CD8-positive, alpha-beta memory T cell (primary cell): ENCODE data around the gene GSE1. TPM values are rescaled to one million over a fixed set of nuclear protein-coding genes. Genes with fewer than 3 reads are reported as not detected.

Source experiments
- CTCF ChIA-PET: fragments of 350-600 bp; sonication (Branson Sonifier 250); formaldehyde crosslinking; loops from one replicate; lab custom pipeline; 2021; ENCODE audit warnings: antibody characterized with exemption; lab: Charles Lee
- POLR2A ChIA-PET: fragments of 350-600 bp; sonication (Branson Sonifier 250); formaldehyde crosslinking; loops from one replicate; lab custom pipeline; 2021; ENCODE audit warnings: antibody characterized with exemption; lab: Charles Lee
- DNase-seq, 5 donors: peaks; one replicate each; pipeline versions ENCODE4 v3.0.0 to v3.0.0-alpha.2; 2020 to 2022; ENCODE audit warnings: mixed read lengths in 1 of 5
- H3K27ac ChIP-seq: one replicate; pipeline ENCODE4 v1.7.0; 2013; ENCODE audit warnings: low read depth, mild to moderate bottlenecking, low read length, moderate library complexity
- H3K27me3 ChIP-seq: 2 replicates; pipeline ENCODE4 v1.7.0; 2013; ENCODE audit warnings: low read length, mild to moderate bottlenecking; ENCODE audit not compliant: insufficient read depth, poor library complexity, severe bottlenecking
- H3K36me3 ChIP-seq: 2 replicates; pipeline ENCODE4 v1.7.0; 2013; ENCODE audit warnings: mild to moderate bottlenecking, low read length, moderate library complexity; ENCODE audit not compliant: insufficient read depth
- H3K4me1 ChIP-seq: 2 replicates; pipeline ENCODE4 v1.7.0; 2013; ENCODE audit warnings: mild to moderate bottlenecking, low read length, moderate library complexity; ENCODE audit not compliant: insufficient read depth
- H3K4me3 ChIP-seq: 2 replicates; pipeline ENCODE4 v1.7.0; 2013; ENCODE audit warnings: mild to moderate bottlenecking, low read length
- H3K9me3 ChIP-seq: 2 replicates; pipeline ENCODE4 v1.7.0; 2013; ENCODE audit warnings: mild to moderate bottlenecking, low read length
- H3K27ac Mint-ChIP-seq, 8 donors: one replicate each; pipeline ENCODE4 v1.8.0; 2020 to 2021; ENCODE audit warnings: mixed read lengths in 8 of 8, mild to moderate bottlenecking in 6 of 8, inconsistent platforms in 3 of 8, moderate library complexity in 3 of 8
- H3K27me3 Mint-ChIP-seq, 2 donors: one replicate each; pipeline ENCODE4 v1.8.0; 2020 to 2021; ENCODE audit warnings: mixed read lengths in 2 of 2, mild to moderate bottlenecking in 1 of 2, moderate library complexity in 1 of 2
- H3K36me3 Mint-ChIP-seq, 3 donors: one replicate each; pipeline ENCODE4 v1.8.0; 2020 to 2021; ENCODE audit warnings: mixed read lengths in 3 of 3, inconsistent platforms in 1 of 3, mild to moderate bottlenecking in 1 of 3
- H3K4me1 Mint-ChIP-seq, 3 donors: one replicate each; pipeline ENCODE4 v1.8.0; 2020 to 2021; ENCODE audit warnings: mixed read lengths in 3 of 3, inconsistent platforms in 1 of 3, mild to moderate bottlenecking in 1 of 3
- H3K4me3 Mint-ChIP-seq, 7 donors: one replicate each; pipeline ENCODE4 v1.8.0; 2020 to 2021; ENCODE audit warnings: mixed read lengths in 7 of 7, mild to moderate bottlenecking in 6 of 7, moderate library complexity in 4 of 7, inconsistent platforms in 2 of 7
- H3K9me3 Mint-ChIP-seq, 5 donors: one replicate each; pipeline ENCODE4 v1.8.0; 2020 to 2022; ENCODE audit warnings: mixed read lengths in 5 of 5, mild to moderate bottlenecking in 3 of 5, moderate library complexity in 2 of 5, inconsistent platforms in 1 of 5
- polyA plus RNA-seq: library from polyadenylated mRNA; unstranded; fragments of 300-500 nt; fragmentation: Illumina TruSeq; gene quantifications from one replicate; pipeline ENCODE4 v1.2.3, GENCODE V29; 2021
- total RNA-seq, 2 experiments: library from RNA; stranded (reverse); gene quantifications; one replicate each; pipeline ENCODE4 v1.2.3, GENCODE V29; 2021

Gene GSE1
- total and polyA plus RNA-seq, 3 experiments from 2014 or later, result 5.5 to 28.5 (median 27.8) TPM

DNA sequence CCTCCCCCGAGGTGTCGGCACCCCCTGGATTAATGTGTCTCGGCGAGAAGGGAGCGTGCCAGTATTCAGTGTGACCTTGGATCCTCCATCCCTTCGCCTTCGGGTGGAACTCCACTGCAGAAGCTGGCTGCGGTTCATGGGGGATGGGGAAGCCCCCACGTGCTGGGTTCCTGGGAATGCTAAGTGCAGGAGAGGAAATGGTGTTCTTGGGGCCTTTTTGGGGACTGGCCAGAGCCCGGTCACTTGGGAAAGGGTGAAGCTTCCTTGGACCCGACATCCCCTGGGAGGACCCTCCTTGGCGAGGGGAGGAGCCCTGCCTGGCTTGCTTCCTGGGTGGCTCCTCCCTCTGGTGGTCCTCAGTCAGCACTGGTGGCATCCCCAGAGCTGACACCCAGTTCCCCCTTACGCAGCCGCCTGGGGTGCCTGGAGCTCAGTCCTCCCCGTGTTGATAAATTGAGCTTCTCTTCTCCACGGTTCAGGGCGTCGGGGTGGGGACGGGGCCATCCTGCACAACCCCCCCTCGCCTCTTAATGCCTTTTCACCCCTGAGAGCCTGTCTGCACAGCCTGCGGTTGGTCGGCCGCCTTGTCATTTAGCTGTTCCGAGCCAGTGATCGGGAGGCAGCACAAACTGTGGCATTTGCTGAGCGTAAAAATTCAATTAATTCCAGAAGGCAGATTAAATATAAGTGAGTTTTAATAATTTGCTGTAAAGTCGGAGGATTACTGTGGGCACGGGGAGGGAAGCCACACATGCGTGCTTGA lies 30.7 kb upstream of the GSE1 start:
- no peaks in the 10 kb centered on the region for H3K9me3 ChIP-seq
- Mint-ChIP-seq H3K4me3 (peak overlapping the region in 1 of 7 donors; percentile 40), H3K4me1 (peaks cover 28 to 74% (median 41%) of the 10 kb centered on the region in 3 donors), H3K36me3 (peaks cover 0 to 13% (median 5%) of the 10 kb centered on the region in 3 donors), H3K27ac (peak overlapping the region in 2 of 8 donors; percentile 17 to 77), H3K9me3 (no peaks in the 10 kb centered on the region), H3K27me3 (no peaks in the 10 kb centered on the region)
- no peak for DNase-seq
- peaks cover 5% of the 10 kb centered on the region for H3K4me1 ChIP-seq
- ChIA-PET CTCF (interaction anchor here (1.2 to 1.3 kb wide), 2 partner anchors 28 to 29 kb away, joined by 3 read pairs; no protein-coding TSS in a partner anchor), POLR2A (no interaction called here)
- H3K27ac ChIP-seq, result no peak overlapping the region
- no peak overlapping the region for H3K4me3 ChIP-seq
- no peaks in the 10 kb centered on the region for H3K36me3 ChIP-seq
- H3K27me3 ChIP-seq, result no peaks in the 10 kb centered on the region

DNA sequence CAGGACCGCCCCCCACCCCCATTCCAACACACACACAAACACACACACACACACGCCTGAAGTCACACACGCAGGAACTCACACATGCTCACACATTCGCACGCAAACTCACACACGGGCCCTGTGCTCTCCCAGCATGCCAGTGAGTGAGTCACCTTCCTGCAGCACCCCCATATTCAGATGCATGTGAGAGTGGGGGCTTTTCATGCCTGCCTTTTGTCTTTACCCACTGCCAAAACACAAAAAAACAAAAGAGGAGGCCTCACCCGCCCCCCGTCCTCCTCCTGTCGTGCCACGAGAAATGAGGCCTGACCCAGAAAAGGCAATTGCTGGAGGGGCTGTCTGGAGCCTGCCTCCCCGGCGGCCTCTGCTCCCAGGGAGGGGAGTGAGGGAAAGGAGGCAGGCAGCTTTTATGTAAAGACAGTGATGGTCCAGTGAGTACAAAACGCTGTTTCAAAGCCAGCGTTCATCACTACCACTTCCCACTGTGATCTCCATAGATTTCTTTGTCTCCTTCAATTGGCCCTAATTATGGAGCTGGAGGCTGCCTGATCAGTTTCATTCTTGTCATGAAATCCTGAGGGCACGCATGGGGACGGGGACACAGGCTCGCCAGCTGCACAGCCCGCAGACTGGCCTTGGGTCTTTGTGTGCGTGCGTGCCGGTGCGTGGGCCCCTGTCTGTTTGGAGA lies 29.5 kb upstream of the GSE1 start:
- H3K4me3 Mint-ChIP-seq, result peak overlapping the region in 2 of 7 donors; percentile 20 to 40
- no peaks in the 10 kb centered on the region for H3K27me3 ChIP-seq
- H3K4me1 Mint-ChIP-seq, result peaks cover 25 to 68% (median 38%) of the 10 kb centered on the region in 3 donors
- ChIA-PET CTCF (interaction anchor here (1.2 kb wide), 1 partner anchor 27 kb away, joined by 3 read pairs; no protein-coding TSS in a partner anchor), POLR2A (no interaction called here)
- H3K27ac ChIP-seq, result no peak overlapping the region
- peak overlapping the region in 3 of 8 donors; percentile 53 to 73 (median 73) for H3K27ac Mint-ChIP-seq
- peaks cover 0 to 10% (median 5%) of the 10 kb centered on the region in 3 donors for H3K36me3 Mint-ChIP-seq
- H3K9me3 Mint-ChIP-seq, result no peaks in the 10 kb centered on the region
- H3K36me3 ChIP-seq, result no peaks in the 10 kb centered on the region
- no peak overlapping the region for H3K4me3 ChIP-seq
- no peak for DNase-seq
- no peaks in the 10 kb centered on the region for H3K27me3 Mint-ChIP-seq
- no peaks in the 10 kb centered on the region for H3K9me3 ChIP-seq
- peaks cover 2% of the 10 kb centered on the region for H3K4me1 ChIP-seq

- H3K27me3 Mint-ChIP-seq, result no peaks in the 10 kb centered on the region
- H3K4me3 ChIP-seq, result no peak overlapping the region
- no peaks in the 10 kb centered on the region for H3K27me3 ChIP-seq
- ChIA-PET POLR2A (no interaction called here), CTCF (no interaction called here)
- H3K9me3 ChIP-seq, result no peaks in the 10 kb centered on the region
- no peaks in the 10 kb centered on the region for H3K36me3 ChIP-seq
- H3K27ac Mint-ChIP-seq, result peak overlapping the region in 3 of 8 donors; percentile 36 to 58 (median 42)
- peaks cover 0 to 9% (median 5%) of the 10 kb centered on the region in 3 donors for H3K36me3 Mint-ChIP-seq
- peaks cover 18 to 61% (median 32%) of the 10 kb centered on the region in 3 donors for H3K4me1 Mint-ChIP-seq
- no peaks in the 10 kb centered on the region for H3K9me3 Mint-ChIP-seq
- H3K27ac ChIP-seq, result no peak overlapping the region
- no peak for DNase-seq
- H3K4me3 Mint-ChIP-seq, result no peak overlapping the region
- no peaks in the 10 kb centered on the region for H3K4me1 ChIP-seq
Measured at GRCh38 chr16:85584267-85584666, 28.9 kb upstream of the GSE1 start.

- Mint-ChIP-seq H3K4me3 (peak overlapping the region in 1 of 7 donors; percentile 32), H3K27me3 (no peaks in the 10 kb centered on the region), H3K36me3 (peaks cover 0 to 7% (median 3%) of the 10 kb centered on the region in 3 donors), H3K27ac (no peak overlapping the region), H3K4me1 (peaks cover 12 to 56% (median 27%) of the 10 kb centered on the region in 3 donors), H3K9me3 (no peaks in the 10 kb centered on the region)
- DNase-seq, result no peak
- no peak overlapping the region for H3K27ac ChIP-seq
- H3K4me3 ChIP-seq, result no peak overlapping the region
- no peaks in the 10 kb centered on the region for H3K36me3 ChIP-seq
- H3K4me1 ChIP-seq, result no peaks in the 10 kb centered on the region
- POLR2A ChIA-PET, result no interaction called here
- H3K9me3 ChIP-seq, result no peaks in the 10 kb centered on the region
- no peaks in the 10 kb centered on the region for H3K27me3 ChIP-seq
- CTCF ChIA-PET, result no interaction called here
Measured at GRCh38 chr16:85584819-85585282, 28.3 kb upstream of the GSE1 start.

DNA sequence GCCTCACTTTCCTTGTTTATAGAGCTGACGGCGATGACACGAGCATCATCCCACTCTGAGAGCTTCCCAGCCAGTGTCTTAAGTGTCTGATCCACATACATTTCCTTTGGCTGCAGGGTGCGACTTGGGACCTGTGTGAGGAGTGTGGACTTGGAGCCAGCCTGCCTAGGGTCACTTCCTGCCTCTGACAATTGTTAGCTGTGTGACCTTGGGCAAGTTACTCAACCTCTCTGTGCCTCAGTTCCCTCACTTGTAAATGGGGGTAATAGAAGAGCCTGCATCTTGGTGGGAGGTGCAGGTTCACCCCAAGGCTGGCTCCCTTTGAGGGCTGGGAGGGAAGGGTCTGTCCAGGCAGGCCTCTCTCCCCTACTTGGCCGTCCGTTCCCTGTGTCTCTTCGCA lies 27.4 kb upstream of the GSE1 start:
- ChIA-PET CTCF (interaction anchor here (1.2 kb wide), 1 partner anchor 30 kb away, joined by 3 read pairs; no protein-coding TSS in a partner anchor), POLR2A (no interaction called here)
- Histone ChIP-seq H3K27me3 (no peaks in the 10 kb centered on the region), H3K4me3 (no peak overlapping the region), H3K4me1 (no peaks in the 10 kb centered on the region), H3K9me3 (no peaks in the 10 kb centered on the region), H3K27ac (no peak overlapping the region), H3K36me3 (no peaks in the 10 kb centered on the region)
- peak overlapping the region in 2 of 8 donors; percentile 26 to 52 for H3K27ac Mint-ChIP-seq
- H3K27me3 Mint-ChIP-seq, result no peaks in the 10 kb centered on the region
- no peak for DNase-seq
- no peaks in the 10 kb centered on the region for H3K9me3 Mint-ChIP-seq
- peaks cover 7 to 48% (median 24%) of the 10 kb centered on the region in 3 donors for H3K4me1 Mint-ChIP-seq
- peak overlapping the region in 1 of 7 donors; percentile 32 for H3K4me3 Mint-ChIP-seq
- H3K36me3 Mint-ChIP-seq, result peaks cover 0 to 6% (median 0%) of the 10 kb centered on the region in 3 donors

DNA sequence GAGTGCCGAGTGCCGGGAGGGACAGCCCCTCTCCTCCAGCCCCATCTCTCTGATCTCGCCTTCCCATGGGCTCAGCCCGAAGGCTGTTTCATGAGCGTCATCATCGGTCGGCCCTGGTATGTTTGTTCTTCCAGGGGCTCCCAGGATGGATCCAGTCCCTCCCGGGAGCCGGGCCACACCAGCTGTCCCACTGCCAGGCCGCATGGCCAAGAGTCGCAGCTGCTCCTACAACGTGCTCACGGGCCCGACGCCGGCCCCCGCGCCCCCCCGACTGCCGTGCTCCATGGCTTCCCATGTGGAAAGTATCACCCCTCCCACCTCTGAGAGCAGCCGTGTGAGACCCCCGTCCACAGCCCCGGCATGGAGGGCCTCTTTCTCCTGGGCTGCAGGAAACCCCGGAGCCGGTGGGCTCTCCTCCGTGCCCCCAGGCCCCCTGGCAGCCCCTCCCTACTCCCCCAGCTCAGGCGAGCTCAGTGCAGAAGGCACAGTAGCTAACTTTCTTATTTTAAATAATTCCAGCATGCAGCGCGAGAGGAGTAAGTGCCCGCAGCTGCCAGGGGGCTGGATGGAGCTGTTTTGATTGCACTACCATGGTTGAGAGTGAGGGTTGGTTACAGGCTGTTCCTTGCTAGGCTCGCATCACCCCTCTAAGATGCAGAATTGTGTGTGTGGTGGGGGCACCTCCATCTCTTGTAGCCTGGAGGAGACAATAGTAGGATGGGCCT lies 26.6 kb upstream of the GSE1 start:
- Mint-ChIP-seq H3K27me3 (no peaks in the 10 kb centered on the region), H3K4me1 (peaks cover 4 to 40% (median 21%) of the 10 kb centered on the region in 3 donors), H3K27ac (peak overlapping the region in 1 of 8 donors; percentile 12), H3K36me3 (peaks cover 0 to 6% (median 0%) of the 10 kb centered on the region in 3 donors), H3K4me3 (no peak overlapping the region), H3K9me3 (no peaks in the 10 kb centered on the region)
- no peaks in the 10 kb centered on the region for H3K4me1 ChIP-seq
- H3K27ac ChIP-seq, result no peak overlapping the region
- POLR2A ChIA-PET, result no interaction called here
- H3K36me3 ChIP-seq, result no peaks in the 10 kb centered on the region
- no peaks in the 10 kb centered on the region for H3K27me3 ChIP-seq
- CTCF ChIA-PET, result interaction anchor here (1.2 kb wide), 1 partner anchor 30 kb away, joined by 3 read pairs; no protein-coding TSS in a partner anchor
- DNase-seq, result no peak
- no peaks in the 10 kb centered on the region for H3K9me3 ChIP-seq
- no peak overlapping the region for H3K4me3 ChIP-seq

DNA sequence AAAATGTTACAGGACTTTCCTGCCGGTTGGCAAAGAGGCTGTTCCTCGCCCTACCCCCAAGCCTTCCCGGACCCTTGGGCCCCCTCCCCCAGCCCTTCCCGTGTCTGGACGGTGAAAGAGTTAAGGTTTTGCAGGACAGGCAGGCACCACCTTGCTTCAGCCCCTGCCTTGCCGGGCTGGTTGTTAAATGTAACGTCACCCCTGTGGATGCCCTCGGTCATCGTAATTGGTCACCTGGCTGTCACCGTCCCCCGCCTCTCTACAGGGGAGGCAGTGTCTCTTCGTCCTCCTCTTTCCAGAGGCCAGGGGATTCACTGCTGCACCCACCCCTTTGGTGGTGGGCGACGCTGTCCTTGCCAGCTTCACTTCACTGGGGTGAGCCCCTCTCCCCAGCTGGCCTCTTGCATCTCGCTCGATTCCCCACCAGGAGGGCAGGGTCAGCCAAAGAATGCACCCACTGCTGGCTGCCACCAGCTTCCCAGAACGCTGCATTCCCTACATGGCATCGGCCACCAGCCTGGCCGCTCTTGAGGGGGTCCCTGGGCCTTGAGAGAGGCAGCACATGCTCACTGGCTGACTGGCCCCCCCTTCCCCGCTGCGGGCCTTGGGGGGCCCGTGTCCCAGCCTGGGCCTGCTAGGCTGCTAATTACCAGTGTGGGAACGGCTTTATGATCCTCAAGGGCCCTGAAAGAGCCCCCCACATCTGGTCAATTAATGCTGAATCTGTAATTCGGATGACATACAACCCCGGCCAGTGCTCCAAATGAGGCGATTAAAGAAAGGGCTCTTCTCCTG lies 25.2 kb upstream of the GSE1 start:
- Mint-ChIP-seq H3K27ac (no peak overlapping the region), H3K4me1 (peaks cover 9 to 39% (median 22%) of the 10 kb centered on the region in 3 donors), H3K9me3 (no peaks in the 10 kb centered on the region), H3K27me3 (no peaks in the 10 kb centered on the region), H3K36me3 (peaks cover 0 to 11% (median 0%) of the 10 kb centered on the region in 3 donors), H3K4me3 (no peak overlapping the region)
- no peak overlapping the region for H3K4me3 ChIP-seq
- DNase-seq, result no peak
- H3K27ac ChIP-seq, result no peak overlapping the region
- H3K27me3 ChIP-seq, result no peaks in the 10 kb centered on the region
- no peaks in the 10 kb centered on the region for H3K36me3 ChIP-seq
- no peaks in the 10 kb centered on the region for H3K9me3 ChIP-seq
- ChIA-PET CTCF (no interaction called here), POLR2A (no interaction called here)
- peaks cover 4% of the 10 kb centered on the region for H3K4me1 ChIP-seq
